ENCODE measurements around the gene STKLD1.

DNA sequence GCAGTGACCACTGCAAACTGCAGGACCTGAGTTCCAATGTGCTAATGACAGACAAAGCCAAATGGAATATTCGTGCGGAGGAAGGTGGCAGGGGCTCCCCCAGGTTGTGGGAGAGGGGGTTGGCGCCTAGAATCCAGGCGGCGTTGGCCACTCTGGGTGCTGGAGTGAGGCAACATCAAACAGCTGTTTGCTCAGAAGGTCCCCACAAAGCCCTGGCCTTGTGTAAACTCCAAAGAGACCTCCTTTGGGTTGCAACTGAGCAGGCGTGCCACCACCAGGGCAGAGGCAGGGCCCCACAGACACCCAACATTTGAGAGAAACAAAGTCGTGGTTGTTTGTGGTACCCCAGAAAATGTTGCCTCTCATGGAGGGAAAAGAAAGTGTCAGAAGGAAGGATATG lies 14.5 kb downstream of the STKLD1 start:
- TF ChIP-seq, protein P1, sequence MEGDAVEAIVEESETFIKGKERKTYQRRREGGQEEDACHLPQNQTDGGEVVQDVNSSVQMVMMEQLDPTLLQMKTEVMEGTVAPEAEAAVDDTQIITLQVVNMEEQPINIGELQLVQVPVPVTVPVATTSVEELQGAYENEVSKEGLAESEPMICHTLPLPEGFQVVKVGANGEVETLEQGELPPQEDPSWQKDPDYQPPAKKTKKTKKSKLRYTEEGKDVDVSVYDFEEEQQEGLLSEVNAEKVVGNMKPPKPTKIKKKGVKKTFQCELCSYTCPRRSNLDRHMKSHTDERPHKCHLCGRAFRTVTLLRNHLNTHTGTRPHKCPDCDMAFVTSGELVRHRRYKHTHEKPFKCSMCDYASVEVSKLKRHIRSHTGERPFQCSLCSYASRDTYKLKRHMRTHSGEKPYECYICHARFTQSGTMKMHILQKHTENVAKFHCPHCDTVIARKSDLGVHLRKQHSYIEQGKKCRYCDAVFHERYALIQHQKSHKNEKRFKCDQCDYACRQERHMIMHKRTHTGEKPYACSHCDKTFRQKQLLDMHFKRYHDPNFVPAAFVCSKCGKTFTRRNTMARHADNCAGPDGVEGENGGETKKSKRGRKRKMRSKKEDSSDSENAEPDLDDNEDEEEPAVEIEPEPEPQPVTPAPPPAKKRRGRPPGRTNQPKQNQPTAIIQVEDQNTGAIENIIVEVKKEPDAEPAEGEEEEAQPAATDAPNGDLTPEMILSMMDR (IDR thresholded peaks at IDR 0.05; ENCODE audit: low read depth, low read length, poor library complexity, severe bottlenecking), result no peak
- no peak for TF ChIP-seq EZH2phosphoT487 (IDR thresholded peaks at IDR 0.05; ENCODE audit: borderline replicate concordance, low read length)
